Hindlimb muscle (tissue), 1 donor: ENCODE results near the gene RBM26. TPM values are rescaled to one million over a fixed set of nuclear protein-coding genes. Genes with fewer than 3 reads are reported as not detected.
"Not testable (repeated sequence)": the region's sequence is repeated elsewhere in the genome, so short reads cannot be mapped to it uniquely, and the experiment has no call there.

ENCODE experiments used
- DNase-seq: peaks from one replicate; pipeline ENCODE4 v3.0.0-alpha.2; 2013
- polyA plus RNA-seq: library from polyadenylated mRNA; unstranded; fragments of 120-200 nt; gene quantifications from one replicate; pipeline ENCODE4 v1.2.1, GENCODE V29; 2013; ENCODE audit not compliant: insufficient read length

The RBM26 gene
- polyA plus RNA-seq, 1 donor = 49.1 TPM

DNA sequence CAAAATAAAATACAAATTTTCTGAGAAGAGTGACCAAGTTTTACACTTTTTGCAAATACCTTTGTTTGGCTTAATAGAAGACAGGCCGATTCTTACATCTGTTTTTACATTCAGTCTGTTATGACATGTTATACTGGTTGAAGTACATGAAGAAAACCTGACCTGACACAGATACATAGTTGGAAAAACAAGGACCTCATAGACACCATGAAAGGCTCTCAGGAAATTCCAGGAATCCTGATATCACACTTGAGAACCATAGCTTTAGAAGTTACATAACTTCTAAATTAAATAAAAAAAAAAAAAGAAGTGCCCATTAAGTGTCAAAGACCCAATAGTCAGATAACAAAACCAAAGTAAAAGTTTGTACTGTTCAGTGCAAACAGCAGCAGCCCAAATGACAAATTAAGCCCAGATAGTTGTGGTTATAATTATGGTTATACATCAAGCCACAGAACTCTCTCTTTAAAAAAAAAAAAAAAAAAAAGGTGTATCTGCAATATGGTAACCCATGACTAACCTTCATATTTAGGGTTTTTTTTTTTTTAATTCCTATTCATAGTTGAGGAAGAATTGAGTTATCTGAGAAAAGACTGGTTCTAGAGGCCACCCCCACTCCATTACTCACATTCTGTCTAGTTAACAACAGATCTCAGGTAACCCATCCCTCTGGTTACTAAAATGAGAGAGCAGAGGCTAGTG, 19.8 kb downstream of the RBM26 start:
- no peak for DNase-seq

DNA sequence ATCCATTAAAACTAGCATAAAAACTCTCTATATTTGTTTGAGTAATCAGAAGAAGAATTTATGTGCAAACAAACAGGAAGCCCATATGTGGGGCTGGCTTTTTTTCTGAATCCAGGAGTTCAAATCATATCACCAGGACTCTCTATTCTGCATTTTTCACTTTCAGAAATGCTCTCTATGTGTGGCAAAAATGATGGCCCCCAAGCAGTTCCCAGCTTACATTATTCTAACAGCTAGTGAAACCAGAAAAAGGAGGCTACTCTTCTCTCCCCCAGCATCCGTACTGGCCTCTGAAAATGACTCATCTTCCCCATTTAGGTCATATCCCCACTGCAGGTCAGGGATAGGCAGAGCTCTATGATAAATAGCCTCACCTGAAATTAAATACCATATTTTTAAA, 20.4 kb downstream of the RBM26 start:
- no peak for DNase-seq

DNA sequence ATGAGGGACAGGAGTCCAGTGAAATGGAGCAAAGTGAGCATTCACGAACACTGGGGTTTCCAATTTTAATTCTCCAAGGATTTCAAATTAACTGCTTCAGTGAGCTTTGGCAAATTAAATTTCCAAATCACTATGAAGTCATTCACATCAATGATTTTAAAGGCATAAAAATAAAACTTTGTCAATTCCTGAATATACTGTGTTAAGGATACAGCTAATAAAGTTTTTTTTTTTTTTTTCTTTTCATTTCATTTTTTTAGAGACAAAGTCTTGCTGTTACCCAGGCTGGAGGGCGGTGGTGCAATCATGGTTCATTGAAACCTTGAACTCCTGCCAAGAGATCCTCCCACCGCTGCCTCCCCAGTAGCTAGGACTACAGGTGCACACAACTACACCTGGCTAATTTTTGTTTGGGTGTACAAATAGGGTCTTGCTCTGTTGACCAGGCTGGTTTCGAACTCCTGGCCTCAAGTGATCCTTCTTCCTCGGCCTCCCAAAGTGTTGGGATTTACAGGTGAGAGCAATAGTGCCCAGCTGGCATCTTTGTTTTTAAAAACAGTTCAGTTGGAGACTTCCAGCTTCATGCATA, 21.9 kb downstream of the RBM26 start:
- no peak for DNase-seq

DNA sequence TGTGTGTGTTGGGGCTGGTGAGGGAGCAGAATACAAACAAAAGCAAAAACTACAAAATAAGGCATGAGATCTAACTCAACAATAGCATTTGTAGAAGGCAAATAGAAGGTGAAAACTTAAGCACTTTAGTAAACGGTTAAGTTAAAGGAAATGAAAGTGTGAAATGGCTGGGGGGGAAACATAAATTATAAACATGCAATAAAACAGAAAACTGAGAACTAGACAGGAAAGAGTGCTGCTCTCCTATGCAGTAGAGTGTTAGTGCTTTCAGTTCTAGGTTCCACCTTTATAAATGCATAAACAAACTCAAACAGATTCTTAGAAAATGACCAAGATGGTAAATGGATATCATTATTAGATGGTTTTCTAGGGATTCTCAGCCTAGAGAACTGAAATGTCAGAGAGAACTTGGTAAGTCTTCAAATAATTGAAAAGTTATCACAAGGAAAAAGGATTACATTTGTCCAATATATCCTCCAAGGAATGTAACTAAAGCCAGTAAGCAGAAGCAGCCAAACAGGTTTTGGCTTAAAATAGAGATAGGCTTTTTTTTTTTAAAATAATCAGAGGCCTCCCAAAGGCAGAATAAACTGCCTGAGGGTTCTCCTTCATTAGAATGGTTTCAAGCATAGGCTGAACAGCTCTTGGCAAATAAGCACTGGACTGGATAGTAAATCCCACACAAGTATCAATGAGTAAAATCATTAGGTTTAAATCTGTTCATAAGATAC, 23.3 kb downstream of the RBM26 start:
- no peak for DNase-seq

DNA sequence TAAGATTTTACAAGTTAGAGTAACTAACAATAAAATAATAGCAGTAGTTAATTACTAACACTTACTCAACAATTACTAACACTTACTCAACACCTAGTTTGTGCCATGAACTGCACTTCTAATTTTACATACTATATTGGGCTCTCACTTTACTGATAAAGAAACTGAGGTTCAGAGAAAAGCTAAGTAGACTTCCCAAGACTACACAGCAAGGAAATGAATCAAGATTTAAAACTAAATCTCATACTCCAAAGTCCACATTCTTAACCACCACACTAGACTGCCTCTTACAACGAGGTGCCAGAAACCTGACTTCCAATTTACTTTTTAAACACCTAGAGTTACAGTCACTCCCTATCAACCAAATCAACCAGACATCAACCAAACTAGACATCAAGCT, 25.1 kb downstream of the RBM26 start:
- DNase-seq = no peak

DNA sequence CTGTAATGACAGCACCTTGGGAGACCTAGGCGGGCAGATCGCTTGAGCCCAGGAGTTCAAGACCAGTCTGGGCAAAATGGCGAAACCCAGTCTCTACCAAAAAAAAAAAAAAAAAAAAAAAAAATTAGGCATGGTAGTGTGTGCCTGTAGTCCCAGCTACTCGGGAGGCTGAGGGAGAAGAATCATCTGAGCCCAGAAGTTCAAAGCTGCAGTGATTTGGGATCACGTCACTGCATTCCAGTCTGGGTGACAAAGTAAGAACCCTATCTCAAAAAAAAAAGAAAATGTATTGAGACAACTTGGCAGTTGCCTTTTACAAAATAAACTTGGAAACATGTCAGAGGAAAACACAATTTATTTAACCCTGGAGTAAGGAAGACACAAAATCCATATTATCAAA, 26.8 kb downstream of the RBM26 start:
- DNase-seq = no peak

DNA sequence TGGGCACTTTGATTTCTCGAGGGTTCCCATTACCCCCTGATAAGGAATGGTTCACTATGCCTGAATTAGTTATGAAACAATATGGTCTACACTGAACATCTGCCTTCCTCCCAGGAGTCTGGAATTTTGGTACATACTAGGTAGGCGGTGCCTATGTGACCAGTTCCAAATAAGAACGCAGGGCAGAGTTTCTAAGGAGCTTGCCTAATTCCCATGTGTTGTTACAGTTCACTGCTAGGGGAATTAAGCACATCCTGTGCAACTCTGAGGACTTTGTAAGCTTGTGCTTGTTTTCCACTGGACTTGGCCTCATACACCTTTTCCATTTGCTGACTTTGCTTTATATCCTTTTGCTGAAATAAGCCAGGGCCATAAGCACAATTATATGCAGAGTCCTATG, 29.2 kb downstream of the RBM26 start:
- DNase-seq = no peak

DNA sequence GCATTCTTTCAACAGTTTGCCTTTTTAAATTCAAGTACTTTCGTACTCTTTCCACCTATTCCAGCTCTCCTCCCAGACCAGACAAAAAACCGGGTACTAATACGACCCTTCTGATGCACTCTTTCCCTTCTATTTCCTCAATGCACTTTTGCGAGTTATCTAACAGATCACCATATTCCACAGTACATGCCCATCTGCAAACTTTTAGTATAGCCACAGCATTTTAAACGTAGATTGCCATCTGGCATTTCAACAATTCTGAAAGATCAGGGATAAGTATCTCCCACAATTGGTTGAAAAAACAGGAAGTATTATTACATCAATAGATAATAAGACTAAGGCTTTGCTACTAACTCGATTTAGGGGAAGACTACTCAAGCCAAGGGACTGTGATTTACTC, 31.5 kb downstream of the RBM26 start:
- DNase-seq = no peak

DNA sequence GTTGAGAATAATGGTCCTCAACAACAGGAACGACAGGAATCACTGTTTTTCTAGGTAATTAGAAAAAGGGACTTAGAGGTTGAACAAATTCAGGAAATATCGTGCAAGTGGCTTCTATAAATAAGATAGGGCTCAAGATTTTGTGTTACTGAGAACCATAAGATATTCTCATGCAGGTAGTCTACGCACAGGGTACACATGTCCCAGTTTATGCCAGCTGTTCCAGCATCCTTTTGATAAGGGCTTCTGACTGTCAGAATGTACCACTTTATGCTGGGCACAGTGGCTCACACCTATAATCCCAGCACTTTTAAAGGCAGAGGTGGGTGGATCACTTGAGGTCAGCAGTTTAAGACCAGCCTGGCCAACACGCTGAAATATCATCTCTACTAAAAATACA, 32.1 kb downstream of the RBM26 start:
- DNase-seq = no peak

DNA sequence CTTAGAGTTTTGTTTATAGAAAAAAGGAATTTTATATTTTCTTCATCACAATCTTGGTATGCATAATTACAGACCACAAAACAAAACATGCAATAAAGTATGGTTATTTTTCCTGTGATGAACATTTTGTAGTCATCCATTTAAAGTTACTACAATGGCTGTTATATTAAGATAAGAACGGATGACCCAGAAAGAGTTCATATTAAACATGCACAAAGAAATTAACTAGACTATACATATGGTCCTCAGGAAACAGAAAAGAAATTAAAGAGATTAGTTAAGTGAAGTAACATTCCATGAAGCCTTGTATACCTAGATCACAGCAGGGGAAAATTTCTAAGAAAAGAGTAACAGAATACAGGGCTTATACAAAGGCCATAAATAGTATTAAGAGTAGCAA, 36.8 kb downstream of the RBM26 start:
- DNase-seq = no peak

DNA sequence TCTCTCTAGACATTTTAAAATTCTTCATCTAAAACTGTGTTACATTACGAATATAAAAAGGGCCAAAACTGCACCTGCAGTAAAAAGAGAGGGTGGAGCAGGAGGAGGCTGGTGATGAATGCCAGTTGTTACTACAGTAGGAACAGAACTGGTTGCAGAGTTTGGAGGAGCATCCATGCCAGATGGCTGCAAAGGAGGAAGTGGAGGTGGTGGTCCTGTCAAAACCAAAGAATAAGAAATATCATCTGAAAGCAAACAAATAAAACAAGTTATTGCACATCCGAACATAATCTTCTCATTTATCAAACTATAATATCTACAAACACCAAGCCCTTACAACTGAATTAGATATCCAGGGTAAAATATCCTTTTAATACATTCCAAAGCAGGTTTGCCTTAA, 40.1 kb downstream of the RBM26 start:
- no peak for DNase-seq

DNA sequence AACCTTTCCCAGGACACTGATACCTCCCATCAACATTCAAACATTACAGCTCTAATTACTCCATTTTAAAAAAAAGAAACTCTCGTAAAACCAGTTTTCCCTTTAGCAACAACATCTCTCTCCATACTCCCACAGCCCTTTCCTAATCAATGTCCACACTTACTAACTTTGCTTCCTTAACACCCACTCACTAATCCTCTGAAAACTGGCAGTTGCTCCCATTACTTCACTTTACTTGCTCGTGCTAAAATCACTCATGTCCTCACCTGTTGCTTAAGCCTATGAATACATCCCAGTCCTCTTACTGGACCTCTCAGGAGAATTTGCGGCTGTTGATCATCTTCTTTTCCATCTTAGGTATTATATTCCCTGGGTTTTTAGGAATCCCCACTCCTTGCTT, 44.8 kb downstream of the RBM26 start:
- DNase-seq = no peak

DNA sequence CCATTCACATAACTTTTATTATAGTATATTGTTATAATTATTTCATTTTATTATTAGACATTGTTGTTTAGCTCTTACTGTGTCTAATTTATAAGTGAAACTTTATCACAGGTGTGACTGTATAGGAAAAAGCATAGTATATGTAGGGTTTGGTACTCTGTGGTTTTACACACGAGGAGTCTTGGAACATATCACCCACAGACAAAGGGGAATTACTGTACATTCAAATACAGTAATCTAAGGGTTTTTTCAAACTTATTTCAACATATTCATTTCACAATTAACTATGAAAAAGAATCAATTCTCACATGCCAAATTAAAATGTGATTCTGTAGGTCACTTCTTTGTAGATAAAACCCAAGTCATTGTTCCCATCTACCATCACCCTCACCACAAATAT, 46.0 kb downstream of the RBM26 start:
- DNase-seq = no peak

DNA sequence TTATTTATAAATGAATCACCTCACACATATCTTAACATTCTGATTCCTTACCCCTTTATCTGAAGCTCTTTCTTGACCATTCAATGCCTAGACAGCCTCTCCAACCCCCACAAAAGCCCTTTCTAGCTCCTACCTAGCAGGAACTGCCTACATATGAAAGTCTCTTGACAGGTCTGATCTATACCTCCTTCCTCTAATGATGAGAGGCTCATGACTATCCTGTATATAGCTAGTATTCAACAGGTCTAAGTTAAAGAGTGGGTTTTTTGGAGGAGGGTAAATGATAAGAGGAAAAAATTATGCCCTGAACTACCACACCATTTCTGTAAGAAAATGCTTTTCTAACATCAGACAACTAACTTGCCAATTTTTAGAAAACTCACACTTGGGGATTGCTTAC, 47.0 kb downstream of the RBM26 start:
- DNase-seq = no peak

DNA sequence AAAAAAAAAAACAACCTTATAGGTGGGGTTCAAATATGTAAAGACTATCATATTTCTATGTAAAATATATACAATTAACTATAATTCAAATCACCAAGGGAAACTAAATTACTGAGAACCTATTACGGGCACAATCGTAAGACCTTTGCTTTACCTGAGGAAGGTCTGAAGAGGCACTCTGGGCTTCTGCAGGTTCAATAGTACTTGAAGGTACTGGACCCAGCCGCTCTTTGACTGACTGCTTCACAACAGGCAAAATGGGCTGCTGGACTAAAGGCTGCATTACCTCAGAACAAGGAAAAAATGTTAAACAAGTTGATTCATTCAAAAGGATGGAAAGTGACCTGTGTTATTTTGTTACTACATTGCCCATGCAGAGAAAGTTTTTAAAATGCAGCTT, 51.8 kb downstream of the RBM26 start:
- DNase-seq = no peak

DNA sequence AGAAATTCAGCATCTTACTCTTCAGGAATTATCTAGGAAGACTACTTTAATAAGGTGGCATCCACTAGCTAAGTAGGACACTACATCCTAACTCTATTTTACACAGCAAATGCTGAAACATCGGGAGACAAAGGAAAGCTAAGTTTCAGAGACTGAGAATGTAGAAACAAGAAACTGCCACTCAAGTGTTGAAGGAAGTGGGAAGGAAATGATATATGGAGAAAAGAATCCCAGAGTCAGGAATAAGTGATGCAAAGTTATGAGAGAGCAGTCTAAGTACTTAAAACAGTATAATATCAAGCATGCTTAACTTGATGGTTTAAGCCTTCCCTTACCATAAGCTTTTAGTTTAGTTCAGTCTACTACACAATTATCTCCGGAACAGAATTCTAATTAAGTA, 52.4 kb downstream of the RBM26 start:
- DNase-seq = no peak

DNA sequence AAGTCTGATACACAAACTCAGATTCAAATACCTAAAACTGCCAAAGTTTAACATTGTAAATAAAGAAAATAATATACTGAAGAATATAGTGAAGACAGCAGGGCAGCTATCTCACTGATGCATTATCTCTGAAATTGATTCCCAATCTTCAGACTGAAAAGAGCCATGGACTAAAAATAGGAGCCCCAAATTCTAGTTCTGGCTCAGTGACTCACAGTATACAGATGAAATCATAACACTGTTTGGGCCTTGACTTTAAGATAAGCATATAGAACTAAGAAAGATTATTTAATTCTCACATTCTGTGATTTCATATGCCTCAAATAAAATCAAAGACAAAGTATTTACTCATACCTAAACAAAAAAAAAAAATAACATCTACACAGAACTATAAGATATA, 53.9 kb downstream of the RBM26 start:
- DNase-seq = no peak

DNA sequence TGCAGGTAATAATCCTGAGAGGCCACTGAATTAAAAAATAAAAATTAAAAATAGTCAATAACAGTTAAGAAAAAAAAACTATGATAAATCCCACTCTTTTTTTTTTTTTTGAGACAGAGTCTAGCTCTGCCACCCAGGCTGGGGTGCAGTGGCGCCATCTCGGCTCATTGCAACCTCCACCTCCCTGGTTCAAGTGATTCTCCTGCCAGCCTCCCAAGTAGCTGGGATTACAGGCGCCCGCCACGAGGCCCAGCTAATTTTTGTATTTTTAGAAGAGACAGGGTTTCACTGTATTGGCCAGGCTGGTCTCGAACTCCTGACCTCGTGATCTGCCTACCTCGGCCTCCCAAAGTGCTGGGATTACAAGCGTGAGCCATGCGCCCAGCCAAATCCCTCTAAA, 56.4 kb downstream of the RBM26 start:
- not testable (repeated sequence) for DNase-seq

DNA sequence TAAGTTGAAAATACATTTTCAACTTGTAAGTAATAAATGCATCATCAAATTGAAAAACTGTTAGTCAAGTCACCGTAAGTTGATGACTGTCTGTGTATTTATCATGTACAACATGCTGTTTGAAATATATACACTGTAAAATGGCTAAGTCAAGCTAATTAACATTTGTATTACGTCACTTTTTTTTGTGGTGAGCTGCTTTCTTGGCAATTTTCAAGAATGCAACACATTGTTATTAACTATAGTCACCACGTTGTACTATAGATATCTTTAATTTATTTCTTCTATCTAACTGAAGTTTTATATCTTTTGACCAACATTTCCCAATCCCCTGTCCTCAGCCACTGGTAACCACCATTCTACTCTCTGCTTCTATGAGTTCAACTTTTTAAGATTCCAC, 57.0 kb downstream of the RBM26 start:
- no peak for DNase-seq

DNA sequence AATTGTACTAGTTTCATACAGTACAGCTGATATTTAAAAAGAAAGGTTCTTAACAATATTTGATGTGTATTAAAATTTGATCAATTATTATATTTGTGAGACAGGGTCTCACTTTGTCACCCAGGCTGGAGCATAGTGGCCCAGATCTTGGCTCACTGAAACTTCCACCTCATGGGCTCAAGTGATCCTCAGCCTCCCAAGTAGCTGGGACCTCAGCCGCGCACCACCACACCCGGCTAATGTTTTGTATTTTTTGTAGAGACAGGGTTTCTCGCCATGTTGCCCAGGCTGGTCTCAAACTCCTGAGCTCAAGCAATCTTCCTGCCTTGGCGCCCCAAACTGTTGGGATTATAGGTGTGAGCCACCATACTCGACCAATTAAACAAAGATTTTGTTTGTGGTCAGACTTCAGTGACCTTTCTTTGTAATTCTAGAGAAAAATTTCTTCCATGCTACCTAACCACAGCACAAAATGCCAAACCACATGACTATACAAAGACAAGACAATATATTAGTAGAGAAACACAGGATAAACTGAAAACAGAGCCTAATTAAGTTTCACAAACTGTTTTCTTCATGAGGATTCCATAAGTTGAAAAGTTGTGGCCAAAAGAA, 59.6 kb downstream of the RBM26 start:
- DNase-seq = no peak

DNA sequence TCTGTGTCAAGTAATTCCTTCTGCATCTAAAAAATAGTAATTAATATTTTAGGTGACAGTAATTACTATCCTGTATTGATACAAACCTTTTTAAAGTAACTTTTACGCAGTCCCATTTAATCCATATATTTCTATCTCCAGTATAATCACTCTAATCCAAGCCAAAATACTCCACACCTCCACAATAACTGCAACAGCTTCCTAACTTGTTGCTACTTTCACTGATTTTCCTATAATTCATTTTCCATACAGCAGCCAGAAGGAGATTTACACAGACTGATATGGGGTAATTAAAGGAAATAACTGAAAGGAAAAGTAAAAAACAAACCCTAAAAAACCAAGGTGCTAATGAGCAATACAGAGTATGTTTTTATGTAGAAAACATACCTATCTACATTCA, 64.9 kb downstream of the RBM26 start:
- no peak for DNase-seq

DNA sequence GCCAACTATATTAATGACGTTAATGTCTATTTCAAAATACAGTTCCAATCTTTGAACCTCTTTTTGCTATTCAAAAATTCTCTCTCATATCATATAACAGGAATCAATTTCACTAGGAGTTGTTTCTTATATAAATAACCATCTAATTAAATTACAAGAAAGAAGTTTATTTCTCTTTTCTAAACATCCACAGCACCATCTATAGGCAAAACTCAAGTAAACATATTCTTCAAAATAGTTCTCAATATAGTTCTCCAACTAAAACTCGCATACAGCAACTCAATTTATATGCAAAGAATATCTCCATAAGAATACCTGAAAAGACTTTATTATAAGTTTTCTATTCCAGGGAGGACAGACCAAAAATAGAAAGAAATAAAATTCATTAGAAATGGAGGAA, 65.6 kb downstream of the RBM26 start:
- DNase-seq = no peak

DNA sequence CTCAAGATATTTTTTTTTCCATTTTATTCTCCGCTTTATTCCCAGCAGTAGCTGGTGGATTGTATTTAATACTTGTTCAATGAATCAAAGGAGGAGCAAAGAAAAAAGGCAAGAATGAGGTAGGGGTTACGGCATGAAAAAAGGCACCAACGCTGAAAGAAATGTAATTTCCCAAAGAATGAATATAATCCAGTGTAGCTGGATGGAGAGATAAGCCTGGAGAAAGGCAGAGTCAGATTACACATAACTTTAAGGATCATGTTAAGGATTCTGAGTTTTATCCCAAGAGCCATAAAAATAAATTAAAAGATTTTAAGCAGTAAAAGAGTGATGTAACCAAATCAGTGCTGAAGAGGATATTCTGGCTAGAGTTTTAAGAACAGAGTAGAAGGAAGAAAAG, 67.7 kb downstream of the RBM26 start:
- no peak for DNase-seq

DNA sequence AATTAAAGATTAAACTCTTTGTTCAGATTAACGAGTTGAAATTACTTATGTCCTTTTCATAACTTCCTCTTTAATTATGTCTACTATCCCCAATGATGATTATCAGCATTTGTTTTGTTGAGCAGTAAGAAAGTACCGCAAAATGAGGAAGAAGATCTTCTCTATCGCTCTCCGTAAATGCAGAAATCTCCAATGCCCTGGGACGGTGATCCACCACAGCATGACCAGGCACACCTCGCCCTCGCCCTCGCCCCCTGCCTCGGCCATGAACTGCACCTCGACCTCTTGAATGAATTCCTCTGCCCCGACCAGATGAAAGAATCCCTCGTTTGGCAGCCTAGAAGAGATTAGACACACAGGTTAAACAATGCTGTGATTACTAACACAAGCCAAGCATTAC, 69.1 kb downstream of the RBM26 start:
- DNase-seq = no peak
